Kidney tubule cell (primary cell): ENCODE measurements around the gene FBRSL1.

Experiments used
- DNase-seq: peaks from one replicate; pipeline ENCODE4 v3.0.0-alpha.2; 2018; ENCODE audit warnings: low spot score

Gene FBRSL1

GRCh38 chr12:132497514-132498405 lies 7.8 kb downstream of the FBRSL1 start:
- DNase-seq: no peak

GRCh38 chr12:132498931-132499330 lies 9.0 kb downstream of the FBRSL1 start:
- DNase-seq: no peak

- DNase-seq: no peak
These were observed 10.3 kb downstream of the FBRSL1 start for GRCh38 chr12:132500142-132500855.

- no peak for DNase-seq
These were observed 10.9 kb downstream of the FBRSL1 start for GRCh38 chr12:132500856-132501180.

GRCh38 chr12:132501204-132501940 lies 11.4 kb downstream of the FBRSL1 start:
- no peak for DNase-seq

- no peak for DNase-seq
These were observed 12.4 kb downstream of the FBRSL1 start for GRCh38 chr12:132502149-132502881.

- no peak for DNase-seq
These were observed 12.9 kb downstream of the FBRSL1 start for GRCh38 chr12:132502882-132503193.

- DNase-seq: no peak
These were observed 13.8 kb downstream of the FBRSL1 start for GRCh38 chr12:132503618-132504204.

GRCh38 chr12:132505105-132505851 lies 15.3 kb downstream of the FBRSL1 start:
- no peak for DNase-seq

- no peak for DNase-seq
These were observed 15.9 kb downstream of the FBRSL1 start for GRCh38 chr12:132505852-132506219.

- peak; percentile 57 for DNase-seq
These were observed 16.6 kb downstream of the FBRSL1 start for GRCh38 chr12:132506328-132507160.

GRCh38 chr12:132507161-132507538 lies 17.2 kb downstream of the FBRSL1 start:
- DNase-seq: no peak

- no peak for DNase-seq
These were observed 17.9 kb downstream of the FBRSL1 start for GRCh38 chr12:132507656-132508490.

- DNase-seq: no peak
These were observed 18.5 kb downstream of the FBRSL1 start for GRCh38 chr12:132508491-132508740.

GRCh38 chr12:132508860-132509732 lies 19.1 kb downstream of the FBRSL1 start:
- no peak for DNase-seq

- DNase-seq: no peak
These were observed 20.3 kb downstream of the FBRSL1 start for GRCh38 chr12:132510111-132510724.

GRCh38 chr12:132510746-132511477 lies 21.0 kb downstream of the FBRSL1 start:
- DNase-seq: no peak
